Mucosa of stomach (tissue), 1 donor: ENCODE data around the gene ATF6.
"Not testable (repeated sequence)": the region's sequence is repeated elsewhere in the genome, so short reads cannot be mapped to it uniquely, and the experiment has no call there.

Experiments used
- H3K27me3 ChIP-seq: one replicate; pipeline ENCODE4 v1.7.0; 2013; ENCODE audit warnings: mild to moderate bottlenecking, low read length; ENCODE audit not compliant: control insufficient read depth, insufficient read depth
- H3K36me3 ChIP-seq: one replicate; pipeline ENCODE4 v1.7.0; 2013; ENCODE audit warnings: low read length; ENCODE audit not compliant: control insufficient read depth, insufficient read depth
- H3K4me1 ChIP-seq: one replicate; pipeline ENCODE4 v1.7.0; 2013; ENCODE audit warnings: mild to moderate bottlenecking, low read length; ENCODE audit not compliant: control insufficient read depth, insufficient read depth
- H3K4me3 ChIP-seq: one replicate; pipeline ENCODE4 v1.7.0; 2013; ENCODE audit warnings: low read length
- H3K9ac ChIP-seq: one replicate; pipeline ENCODE4 v1.7.0; 2013; ENCODE audit warnings: mild to moderate bottlenecking, low read length, moderate library complexity
- H3K9me3 ChIP-seq: one replicate; pipeline ENCODE4 v1.7.0; 2013; ENCODE audit warnings: mild to moderate bottlenecking, low read length, moderate library complexity; ENCODE audit not compliant: control insufficient read depth
- donor health status: Pancreatic carcinoma.

ATF6 gene

GRCh38 chr1:161739865-161740566, 26.1 kb upstream of the ATF6 start:
- Histone ChIP-seq H3K9ac (no peak overlapping the region), H3K36me3 (no peaks in the 10 kb centered on the region), H3K9me3 (no peaks in the 10 kb centered on the region), H3K4me3 (no peak overlapping the region), H3K27me3 (no peaks in the 10 kb centered on the region), H3K4me1 (peaks cover 7% of the 10 kb centered on the region)

GRCh38 chr1:161740921-161741320, 25.2 kb upstream of the ATF6 start:
- Histone ChIP-seq H3K36me3 (no peaks in the 10 kb centered on the region), H3K4me1 (peaks cover 4% of the 10 kb centered on the region), H3K27me3 (no peaks in the 10 kb centered on the region), H3K9me3 (no peaks in the 10 kb centered on the region), H3K4me3 (no peak overlapping the region), H3K9ac (no peak overlapping the region)

- Histone ChIP-seq H3K4me1 (no peaks in the 10 kb centered on the region), H3K36me3 (no peaks in the 10 kb centered on the region), H3K27me3 (no peaks in the 10 kb centered on the region), H3K9me3 (no peaks in the 10 kb centered on the region), H3K4me3 (no peak overlapping the region), H3K9ac (no peak overlapping the region)
Observed at GRCh38 chr1:161743231-161743630, 22.9 kb upstream of the ATF6 start.

GRCh38 chr1:161747801-161748200, 18.3 kb upstream of the ATF6 start:
- H3K9ac ChIP-seq: no peak overlapping the region
- no peaks in the 10 kb centered on the region for H3K27me3 ChIP-seq
- H3K4me1 ChIP-seq: peaks cover 8% of the 10 kb centered on the region
- H3K36me3 ChIP-seq: no peaks in the 10 kb centered on the region
- no peak overlapping the region for H3K4me3 ChIP-seq
- no peaks in the 10 kb centered on the region for H3K9me3 ChIP-seq

GRCh38 chr1:161749509-161750407, 16.4 kb upstream of the ATF6 start, which contains the start of gene DUSP12:
Gene DUSP12, plus strand, starts transcription at chr1:161749786. Its CDS starts 16 bp downstream, at chr1:161749802.
- H3K27me3 ChIP-seq: no peaks in the 10 kb centered on the region

GRCh38 chr1:161763522-161764098, 2.5 kb upstream of the ATF6 start:
- H3K4me3 ChIP-seq: no peak overlapping the region
- no peaks in the 10 kb centered on the region for H3K27me3 ChIP-seq
- no peak overlapping the region for H3K9ac ChIP-seq
- H3K36me3 ChIP-seq: no peaks in the 10 kb centered on the region
- H3K4me1 ChIP-seq: peaks cover 7% of the 10 kb centered on the region
- no peaks in the 10 kb centered on the region for H3K9me3 ChIP-seq

More at GRCh38 chr1:161749509-161750407, 16.4 kb upstream of the ATF6 start, which contains the start of gene DUSP12:
- Histone ChIP-seq H3K9ac (peak within 1 kb of the TSS; percentile 76), H3K4me3 (peak within 1 kb of the TSS; percentile 93), H3K4me1 (peaks cover 8% of the 10 kb centered on the region), H3K36me3 (no peaks in the 10 kb centered on the region), H3K9me3 (no peaks in the 10 kb centered on the region)

- Histone ChIP-seq H3K27me3 (no peaks in the 10 kb centered on the region), H3K9me3 (no peaks in the 10 kb centered on the region), H3K4me1 (peaks cover 7% of the 10 kb centered on the region), H3K36me3 (no peaks in the 10 kb centered on the region), H3K9ac (no peak overlapping the region), H3K4me3 (no peak overlapping the region)
Observed at GRCh38 chr1:161768461-161768860, 2.3 kb downstream of the ATF6 start.

GRCh38 chr1:161768986-161769672, 3.0 kb downstream of the ATF6 start:
- Histone ChIP-seq H3K4me3 (no peak overlapping the region), H3K4me1 (peaks cover 7% of the 10 kb centered on the region), H3K36me3 (no peaks in the 10 kb centered on the region), H3K27me3 (no peaks in the 10 kb centered on the region), H3K9me3 (no peaks in the 10 kb centered on the region), H3K9ac (no peak overlapping the region)

GRCh38 chr1:161769673-161770045, 3.5 kb downstream of the ATF6 start:
- H3K9ac ChIP-seq, H3K4me3 ChIP-seq, H3K4me1 ChIP-seq, H3K9me3 ChIP-seq, H3K36me3 ChIP-seq, H3K27me3 ChIP-seq: not testable (repeated sequence)

- Histone ChIP-seq H3K9me3 (no peaks in the 10 kb centered on the region), H3K4me1 (peaks cover 7% of the 10 kb centered on the region), H3K36me3 (no peaks in the 10 kb centered on the region), H3K27me3 (no peaks in the 10 kb centered on the region), H3K9ac (no peak overlapping the region), H3K4me3 (no peak overlapping the region)
Observed at GRCh38 chr1:161770250-161770649, 4.1 kb downstream of the ATF6 start.

- H3K4me3 ChIP-seq: no peak overlapping the region
- H3K4me1 ChIP-seq: peaks cover 7% of the 10 kb centered on the region
- H3K27me3 ChIP-seq: no peaks in the 10 kb centered on the region
- no peaks in the 10 kb centered on the region for H3K9me3 ChIP-seq
- no peaks in the 10 kb centered on the region for H3K36me3 ChIP-seq
- no peak overlapping the region for H3K9ac ChIP-seq
Observed at GRCh38 chr1:161771161-161771560, 5.0 kb downstream of the ATF6 start.
